ENCODE measurements around the gene SLITRK5. TPM values are rescaled to one million over a fixed set of nuclear protein-coding genes. Genes with fewer than 3 reads are reported as not detected.

SLITRK5 gene
- total RNA-seq, 2 experiments from 2014 or later: under 0.01 to 0.03 TPM

- H3K27me3 Mint-ChIP-seq: peaks cover 87% of the 10 kb centered on the region
- TF ChIP-seq, protein P1, sequence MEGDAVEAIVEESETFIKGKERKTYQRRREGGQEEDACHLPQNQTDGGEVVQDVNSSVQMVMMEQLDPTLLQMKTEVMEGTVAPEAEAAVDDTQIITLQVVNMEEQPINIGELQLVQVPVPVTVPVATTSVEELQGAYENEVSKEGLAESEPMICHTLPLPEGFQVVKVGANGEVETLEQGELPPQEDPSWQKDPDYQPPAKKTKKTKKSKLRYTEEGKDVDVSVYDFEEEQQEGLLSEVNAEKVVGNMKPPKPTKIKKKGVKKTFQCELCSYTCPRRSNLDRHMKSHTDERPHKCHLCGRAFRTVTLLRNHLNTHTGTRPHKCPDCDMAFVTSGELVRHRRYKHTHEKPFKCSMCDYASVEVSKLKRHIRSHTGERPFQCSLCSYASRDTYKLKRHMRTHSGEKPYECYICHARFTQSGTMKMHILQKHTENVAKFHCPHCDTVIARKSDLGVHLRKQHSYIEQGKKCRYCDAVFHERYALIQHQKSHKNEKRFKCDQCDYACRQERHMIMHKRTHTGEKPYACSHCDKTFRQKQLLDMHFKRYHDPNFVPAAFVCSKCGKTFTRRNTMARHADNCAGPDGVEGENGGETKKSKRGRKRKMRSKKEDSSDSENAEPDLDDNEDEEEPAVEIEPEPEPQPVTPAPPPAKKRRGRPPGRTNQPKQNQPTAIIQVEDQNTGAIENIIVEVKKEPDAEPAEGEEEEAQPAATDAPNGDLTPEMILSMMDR (IDR thresholded peaks at IDR 0.05): no peak
- ATAC-seq (ENCODE audit: poor library complexity) (no peak), DNase-seq (no peak)
- H3K9me3 Mint-ChIP-seq: no peaks in the 10 kb centered on the region
- H3K27ac Mint-ChIP-seq: no peak overlapping the region
- no peaks in the 10 kb centered on the region for H3K36me3 ChIP-seq (ENCODE audit: insufficient read depth, low read length)
- no peak overlapping the region for H3K4me3 ChIP-seq (ENCODE audit: low read length)
- peaks cover 46% of the 10 kb centered on the region for H3K4me1 Mint-ChIP-seq (ENCODE audit: low read depth)
- H3K4me1 ChIP-seq (ENCODE audit: insufficient read depth, low read length): peaks cover 28% of the 10 kb centered on the region
- H3K27me3 ChIP-seq (ENCODE audit: control insufficient read depth in 1 of 2, insufficient read depth in 2 of 2, low read length in 2 of 2): peaks cover 54 to 66% of the 10 kb centered on the region in 2 experiments
- no peak overlapping the region for H3K4me3 Mint-ChIP-seq
- H3K9me3 ChIP-seq (ENCODE audit: control insufficient read depth in 1 of 2, insufficient read depth in 1 of 2, low read length in 2 of 2): peaks cover 0 to 47% of the 10 kb centered on the region in 2 experiments
- H3K27ac ChIP-seq (ENCODE audit: low read depth in 1 of 2, low read length in 2 of 2): no peak overlapping the region
- ChIA-PET CTCF (no interaction called here), POLR2A (interaction anchor here (0.7 kb wide), 1 partner anchor 1325 kb away, joined by 3 read pairs; no protein-coding TSS in a partner anchor)
- no peaks in the 10 kb centered on the region for H3K36me3 Mint-ChIP-seq (ENCODE audit: low read depth)
- intact Hi-C loops (cut with DNase I, micrococcal nuclease): no loop called here
These were observed 4.7 kb downstream of the SLITRK5 start for GRCh38 chr13:87675851-87676250.

DNA sequence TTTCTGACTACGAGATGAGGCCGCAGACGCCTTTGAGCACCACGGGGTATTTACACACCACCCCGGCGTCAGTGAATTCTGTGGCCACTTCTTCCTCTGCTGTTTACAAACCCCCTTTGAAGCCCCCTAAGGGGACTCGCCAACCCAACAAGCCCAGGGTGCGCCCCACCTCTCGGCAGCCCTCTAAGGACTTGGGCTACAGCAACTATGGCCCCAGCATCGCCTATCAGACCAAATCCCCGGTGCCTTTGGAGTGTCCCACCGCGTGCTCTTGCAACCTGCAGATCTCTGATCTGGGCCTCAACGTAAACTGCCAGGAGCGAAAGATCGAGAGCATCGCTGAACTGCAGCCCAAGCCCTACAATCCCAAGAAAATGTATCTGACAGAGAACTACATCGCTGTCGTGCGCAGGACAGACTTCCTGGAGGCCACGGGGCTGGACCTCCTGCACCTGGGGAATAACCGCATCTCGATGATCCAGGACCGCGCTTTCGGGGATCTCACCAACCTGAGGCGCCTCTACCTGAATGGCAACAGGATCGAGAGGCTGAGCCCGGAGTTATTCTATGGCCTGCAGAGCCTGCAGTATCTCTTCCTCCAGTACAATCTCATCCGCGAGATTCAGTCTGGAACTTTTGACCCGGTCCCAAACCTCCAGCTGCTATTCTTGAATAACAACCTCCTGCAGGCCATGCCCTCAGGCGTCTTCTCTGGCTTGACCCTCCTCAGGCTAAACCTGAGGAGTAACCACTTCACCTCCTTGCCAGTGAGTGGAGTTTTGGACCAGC lies 5.3 kb downstream of the SLITRK5 start:
- Mint-ChIP-seq H3K27me3 (peaks cover 81% of the 10 kb centered on the region), H3K9me3 (no peaks in the 10 kb centered on the region), H3K4me1 (ENCODE audit: low read depth) (peaks cover 40% of the 10 kb centered on the region), H3K36me3 (ENCODE audit: low read depth) (no peaks in the 10 kb centered on the region), H3K27ac (no peak overlapping the region), H3K4me3 (peak overlapping the region; percentile 34)
- Histone ChIP-seq H3K9me3 (ENCODE audit: control insufficient read depth in 1 of 2, insufficient read depth in 1 of 2, low read length in 2 of 2) (peaks cover 0 to 41% of the 10 kb centered on the region in 2 experiments), H3K27me3 (ENCODE audit: control insufficient read depth in 1 of 2, insufficient read depth in 2 of 2, low read length in 2 of 2) (peaks cover 49 to 61% of the 10 kb centered on the region in 2 experiments), H3K4me3 (ENCODE audit: low read length) (no peak overlapping the region), H3K4me1 (ENCODE audit: insufficient read depth, low read length) (peaks cover 26% of the 10 kb centered on the region), H3K27ac (ENCODE audit: low read depth in 1 of 2, low read length in 2 of 2) (no peak overlapping the region), H3K36me3 (ENCODE audit: insufficient read depth, low read length) (no peaks in the 10 kb centered on the region)
- TF ChIP-seq, protein P1 (IDR thresholded peaks at IDR 0.05): no peak
- intact Hi-C loops (cut with DNase I, micrococcal nuclease): no loop called here
- ATAC-seq (ENCODE audit: poor library complexity) (no peak), DNase-seq (no peak)
- ChIA-PET CTCF (no interaction called here), POLR2A (interaction anchor here (0.7 kb wide), 1 partner anchor 1324 kb away, joined by 3 read pairs; no protein-coding TSS in a partner anchor)

DNA sequence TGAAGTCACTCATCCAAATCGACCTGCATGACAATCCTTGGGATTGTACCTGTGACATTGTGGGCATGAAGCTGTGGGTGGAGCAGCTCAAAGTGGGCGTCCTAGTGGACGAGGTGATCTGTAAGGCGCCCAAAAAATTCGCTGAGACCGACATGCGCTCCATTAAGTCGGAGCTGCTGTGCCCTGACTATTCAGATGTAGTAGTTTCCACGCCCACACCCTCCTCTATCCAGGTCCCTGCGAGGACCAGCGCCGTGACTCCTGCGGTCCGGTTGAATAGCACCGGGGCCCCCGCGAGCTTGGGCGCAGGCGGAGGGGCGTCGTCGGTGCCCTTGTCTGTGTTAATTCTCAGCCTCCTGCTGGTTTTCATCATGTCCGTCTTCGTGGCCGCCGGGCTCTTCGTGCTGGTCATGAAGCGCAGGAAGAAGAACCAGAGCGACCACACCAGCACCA lies 5.9 kb downstream of the SLITRK5 start:
- Mint-ChIP-seq H3K27ac (no peak overlapping the region), H3K4me1 (ENCODE audit: low read depth) (peaks cover 37% of the 10 kb centered on the region), H3K27me3 (peaks cover 78% of the 10 kb centered on the region), H3K36me3 (ENCODE audit: low read depth) (no peaks in the 10 kb centered on the region), H3K4me3 (peak overlapping the region; percentile 70), H3K9me3 (no peaks in the 10 kb centered on the region)
- ChIA-PET POLR2A (no interaction called here), CTCF (no interaction called here)
- TF ChIP-seq, protein P1 (IDR thresholded peaks at IDR 0.05): no peak
- peaks cover 44 to 54% of the 10 kb centered on the region in 2 experiments for H3K27me3 ChIP-seq (ENCODE audit: control insufficient read depth in 1 of 2, insufficient read depth in 2 of 2, low read length in 2 of 2)
- no peak for ATAC-seq (ENCODE audit: poor library complexity)
- no peaks in the 10 kb centered on the region for H3K36me3 ChIP-seq (ENCODE audit: insufficient read depth, low read length)
- peaks cover 0 to 35% of the 10 kb centered on the region in 2 experiments for H3K9me3 ChIP-seq (ENCODE audit: control insufficient read depth in 1 of 2, insufficient read depth in 1 of 2, low read length in 2 of 2)
- no peak for DNase-seq
- H3K4me3 ChIP-seq (ENCODE audit: low read length): no peak overlapping the region
- no peak overlapping the region for H3K27ac ChIP-seq (ENCODE audit: low read depth in 1 of 2, low read length in 2 of 2)
- peaks cover 26% of the 10 kb centered on the region for H3K4me1 ChIP-seq (ENCODE audit: insufficient read depth, low read length)
- intact Hi-C loops (cut with DNase I, micrococcal nuclease): no loop called here
